ENCODE measurements around the gene E2F4. TPM values are rescaled to one million over a fixed set of nuclear protein-coding genes. Genes with fewer than 3 reads are reported as not detected.
A peak's percentile ranks its signal among the peaks of the same experiment; 100 is the strongest.

The E2F4 gene
- total and polyA plus RNA-seq, 2 experiments from 2014 or later: 67.0 to 135 TPM

GRCh38 chr16:67213197-67214019 is 21.5 kb downstream of the E2F4 start (continued):
- no peak for TF ChIP-seq ZNF462 (CRISPR knock-in tag; IDR thresholded peaks at IDR 0.05)
- no peak for TF ChIP-seq POLR2AphosphoS5 (IDR thresholded peaks at IDR 0.05; ENCODE audit: low read depth)
- no peak for TF ChIP-seq CTCF (conservative IDR thresholded peaks at IDR 0.05; ENCODE audit: low read depth in 2 of 2)
- no peak for TF ChIP-seq CREB1 (CRISPR knock-in tag; IDR thresholded peaks at IDR 0.05; ENCODE audit: low read depth)

GRCh38 chr16:67215706-67216105 is 23.8 kb downstream of the E2F4 start:
- no peaks in the 10 kb centered on the region for H3K27me3 ChIP-seq (ENCODE audit: insufficient read depth)
- no peaks in the 10 kb centered on the region for H3K9me2 ChIP-seq (ENCODE audit: insufficient read depth)
- peak; percentile 65 for ATAC-seq
- H3K4me1 ChIP-seq (ENCODE audit: insufficient read depth): no peaks in the 10 kb centered on the region
- H3K36me3 Mint-ChIP-seq (ENCODE audit: low read depth): no peaks in the 10 kb centered on the region
- H4K20me1 ChIP-seq (replicated peaks; ENCODE audit: insufficient read depth): no peaks in the 10 kb centered on the region; the same call in 1 of the 2 replicates
- no peak overlapping the region; the same call in 2 of the 3 replicates for H3K4me3 Mint-ChIP-seq
- H3K9me3 Mint-ChIP-seq: no peaks in the 10 kb centered on the region
- no peaks in the 10 kb centered on the region for H3K36me3 ChIP-seq (ENCODE audit: insufficient read depth)
- H3K27ac Mint-ChIP-seq: no peak overlapping the region
- no peak overlapping the region for H3K4me2 ChIP-seq
- H3K79me2 ChIP-seq (replicated peaks; ENCODE audit: insufficient read depth): no peaks in the 10 kb centered on the region
- H3K4me1 Mint-ChIP-seq: peaks cover 2% of the 10 kb centered on the region; the same call in 2 of the 3 replicates
- no peak overlapping the region for H2AFZ ChIP-seq
- no peak for DNase-seq (ENCODE audit: low spot score)
- no peak overlapping the region for H3K4me3 ChIP-seq
- peaks cover 15% of the 10 kb centered on the region for H3K27me3 Mint-ChIP-seq (ENCODE audit: insufficient read depth, low read depth, poor library complexity)
- no peaks in the 10 kb centered on the region for H3F3A ChIP-seq (replicated peaks; ENCODE audit: low read depth)
- H3K27ac ChIP-seq (ENCODE audit: low read depth): no peak overlapping the region
- TF ChIP-seq STAT1 (IDR thresholded peaks at IDR 0.05; ENCODE audit: unreplicated experiment) (no peak), CREB1 (CRISPR knock-in tag; IDR thresholded peaks at IDR 0.05; ENCODE audit: low read depth) (no peak), REST (IDR thresholded peaks at IDR 0.05; ENCODE audit: unreplicated experiment) (no peak)
